AG08395 (cell line): ENCODE measurements around the gene ZNF276.
A peak's percentile ranks its signal among the peaks of the same experiment; 100 is the strongest.
"Not testable (repeated sequence)": the region's sequence is repeated elsewhere in the genome, so short reads cannot be mapped to it uniquely, and the experiment has no call there.

Source experiments
- DNase-seq: peaks from one replicate; pipeline ENCODE4 v3.0.0; 2012; ENCODE audit warnings: mixed read lengths, low spot score

The ZNF276 gene, protein sequence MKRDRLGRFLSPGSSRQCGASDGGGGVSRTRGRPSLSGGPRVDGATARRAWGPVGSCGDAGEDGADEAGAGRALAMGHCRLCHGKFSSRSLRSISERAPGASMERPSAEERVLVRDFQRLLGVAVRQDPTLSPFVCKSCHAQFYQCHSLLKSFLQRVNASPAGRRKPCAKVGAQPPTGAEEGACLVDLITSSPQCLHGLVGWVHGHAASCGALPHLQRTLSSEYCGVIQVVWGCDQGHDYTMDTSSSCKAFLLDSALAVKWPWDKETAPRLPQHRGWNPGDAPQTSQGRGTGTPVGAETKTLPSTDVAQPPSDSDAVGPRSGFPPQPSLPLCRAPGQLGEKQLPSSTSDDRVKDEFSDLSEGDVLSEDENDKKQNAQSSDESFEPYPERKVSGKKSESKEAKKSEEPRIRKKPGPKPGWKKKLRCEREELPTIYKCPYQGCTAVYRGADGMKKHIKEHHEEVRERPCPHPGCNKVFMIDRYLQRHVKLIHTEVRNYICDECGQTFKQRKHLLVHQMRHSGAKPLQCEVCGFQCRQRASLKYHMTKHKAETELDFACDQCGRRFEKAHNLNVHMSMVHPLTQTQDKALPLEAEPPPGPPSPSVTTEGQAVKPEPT

DNA sequence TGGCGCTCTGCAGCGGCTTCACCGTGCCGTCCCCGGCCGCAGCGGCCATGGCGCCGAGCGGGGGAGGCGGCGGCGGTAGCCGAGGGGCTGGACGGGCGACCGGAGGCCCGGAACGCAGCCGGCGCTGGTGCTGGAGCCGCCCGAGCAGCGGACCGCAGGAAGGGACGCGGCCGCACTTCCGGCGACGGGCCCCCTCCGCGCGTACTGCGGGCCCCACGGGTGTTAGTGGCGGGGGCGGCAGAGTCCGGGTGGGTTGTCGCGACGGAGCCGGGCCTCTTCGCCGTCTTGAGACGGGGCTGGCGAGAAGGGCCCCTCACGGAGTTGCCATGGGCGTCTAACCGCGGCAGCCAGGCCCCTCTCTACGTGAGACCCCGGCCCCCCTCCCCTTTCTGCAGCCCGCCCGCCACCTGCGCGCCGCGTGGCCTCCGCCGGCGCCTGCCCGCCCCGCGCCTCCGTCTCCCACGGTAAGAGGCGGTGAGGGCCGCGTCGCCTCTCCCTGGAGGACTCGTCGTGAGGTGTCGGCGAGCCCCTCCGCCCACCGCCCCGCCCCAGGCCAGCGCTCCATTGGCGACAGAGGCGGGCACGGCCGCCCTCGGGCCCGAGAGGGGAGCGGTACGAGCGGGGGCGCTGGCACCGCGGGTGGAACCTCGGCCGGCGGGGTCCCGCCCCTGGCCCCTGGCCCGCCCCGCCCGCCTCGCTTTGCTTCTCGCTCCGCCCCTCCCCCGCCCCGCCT is at the start of gene ZNF276, which contains the start of gene VPS9D1:
Gene ZNF276 (plus strand): TSS at position 725 of the 733 bp plus-strand sequence. CDS start 104 bp downstream, outside the sequence.
Gene VPS9D1 (minus strand): TSS at position 86 of the 733 bp plus-strand sequence. CDS start 37 bp downstream, at position 49.
- DNase-seq, result peak; percentile 81

DNA sequence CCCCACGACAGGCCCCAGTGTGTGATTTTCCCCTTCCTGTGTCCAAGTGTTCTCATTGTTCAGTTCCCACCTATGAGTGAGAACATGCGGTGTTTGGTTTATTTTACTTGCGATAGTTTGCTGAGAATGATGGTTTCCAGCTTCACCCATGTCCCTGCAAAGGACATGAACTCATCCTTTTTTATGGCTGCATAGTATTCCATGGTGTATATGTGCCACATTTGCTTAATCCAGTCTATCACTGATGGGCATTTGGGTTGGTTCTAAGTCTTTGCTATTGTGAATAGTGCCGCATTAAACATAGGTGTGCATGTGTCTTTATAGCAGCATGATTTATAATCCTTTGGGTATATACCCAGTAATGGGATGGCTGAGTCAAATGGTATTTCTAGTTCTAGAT is 49.8 kb upstream of the ZNF276 start:
- not testable (repeated sequence) for DNase-seq

DNA sequence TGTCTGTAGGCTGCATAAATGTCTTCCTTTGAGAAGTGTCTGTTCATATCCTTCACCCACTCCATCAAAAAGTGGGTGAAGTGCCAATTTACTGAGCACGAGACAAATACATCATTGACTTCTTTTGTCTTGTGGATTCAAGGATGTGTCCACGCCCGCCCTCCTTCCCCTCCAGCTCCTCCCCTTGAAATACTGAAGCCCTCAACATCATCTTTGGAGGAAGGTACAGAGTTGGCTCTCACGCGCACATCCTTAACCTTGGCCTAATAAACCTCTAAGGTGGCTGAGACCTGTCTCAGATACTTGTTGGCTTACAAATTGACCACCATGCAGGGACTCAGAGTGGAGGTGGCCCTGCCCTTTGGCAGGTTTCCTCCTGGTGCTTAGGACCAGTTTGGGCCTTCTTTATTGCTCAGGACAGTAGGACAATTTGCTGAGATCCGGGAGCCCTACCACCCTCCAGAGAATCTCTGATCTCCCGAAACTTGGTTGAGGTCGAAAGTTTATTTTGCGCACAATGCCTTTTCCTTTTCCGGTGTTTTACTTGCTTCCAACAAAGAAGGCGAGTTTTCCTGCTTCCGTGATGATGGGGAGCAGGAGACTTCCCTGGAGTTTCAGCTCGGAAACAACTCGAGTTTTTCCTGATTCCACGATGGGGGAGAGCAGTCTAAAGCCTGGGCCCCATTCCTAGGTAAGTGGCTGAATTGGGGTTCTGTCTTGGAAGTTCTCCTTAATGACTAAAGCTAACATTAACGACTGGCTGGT is 49.0 kb upstream of the ZNF276 start:
- no peak for DNase-seq

DNA sequence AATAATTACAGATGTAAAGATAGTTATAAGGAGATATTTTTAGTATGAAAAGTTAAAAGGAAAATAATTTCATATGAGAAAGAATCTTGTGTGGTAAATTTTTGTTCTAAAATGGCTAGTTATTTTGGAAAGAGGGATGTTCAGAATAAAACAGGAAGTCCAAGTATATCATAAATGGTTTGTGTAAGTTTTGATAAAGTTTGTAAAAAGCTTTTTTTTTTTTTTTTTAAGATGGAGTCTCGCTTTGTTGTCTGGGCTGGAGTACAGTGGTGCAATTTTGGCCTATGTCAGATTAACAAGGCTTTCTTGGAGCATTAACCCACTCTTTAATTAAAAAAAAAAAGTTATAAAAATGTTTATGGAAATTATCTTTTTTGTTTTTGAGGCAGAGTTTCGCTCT is 43.1 kb upstream of the ZNF276 start:
- DNase-seq, result no peak

DNA sequence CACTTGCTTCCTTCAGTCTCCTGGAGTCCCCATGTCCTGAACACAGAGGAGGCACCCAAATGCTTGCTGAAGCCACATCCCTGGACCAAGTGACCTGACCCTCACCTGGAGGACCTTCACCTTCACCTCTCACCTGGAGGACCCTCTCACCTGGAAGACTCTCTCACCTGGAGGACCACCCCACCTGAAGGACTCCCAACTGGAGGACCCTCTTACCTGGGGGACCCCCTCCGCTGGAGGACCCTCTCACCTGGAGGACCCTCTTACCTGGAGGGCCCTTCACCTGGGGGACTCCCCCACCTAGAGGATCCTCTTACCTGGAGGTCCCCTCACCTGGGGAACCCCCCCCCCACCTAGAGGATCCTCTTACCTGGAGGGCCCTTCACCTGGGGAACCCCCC is 35.4 kb upstream of the ZNF276 start:
- DNase-seq, result no peak

DNA sequence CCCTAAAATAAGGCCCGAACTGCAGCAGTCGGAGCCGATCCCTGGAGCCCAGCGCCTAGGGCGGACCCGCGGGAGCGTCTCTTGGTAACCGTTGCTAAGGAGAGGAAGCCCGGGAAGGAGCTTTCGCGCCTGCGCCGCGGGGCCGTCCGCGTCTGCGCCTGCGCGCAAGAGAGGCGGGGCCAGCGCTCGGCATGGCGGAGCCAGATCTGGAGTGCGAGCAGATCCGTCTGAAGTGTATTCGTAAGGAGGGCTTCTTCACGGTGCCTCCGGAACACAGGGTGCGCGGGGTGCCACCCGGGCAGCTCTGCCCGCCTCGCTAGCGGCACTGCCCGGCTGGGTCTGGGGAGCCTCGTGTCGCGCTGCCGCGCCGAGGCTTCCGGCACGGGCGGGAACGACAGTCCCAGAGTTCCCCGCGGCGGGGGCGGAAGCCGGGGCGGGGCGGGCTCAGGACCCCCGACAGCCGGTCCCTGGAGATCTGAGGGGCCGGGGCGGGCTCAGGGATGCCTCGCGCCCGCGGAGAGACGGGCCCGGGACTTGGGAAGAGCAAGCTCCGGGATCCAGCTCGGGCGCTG is 34.7 kb upstream of the ZNF276 start, which contains the start of gene CDK10:
Gene CDK10 (plus strand): TSS at position 170 of the 572 bp plus-strand sequence. CDS start 22 bp downstream, at position 192.
- DNase-seq, result peak; percentile 99

DNA sequence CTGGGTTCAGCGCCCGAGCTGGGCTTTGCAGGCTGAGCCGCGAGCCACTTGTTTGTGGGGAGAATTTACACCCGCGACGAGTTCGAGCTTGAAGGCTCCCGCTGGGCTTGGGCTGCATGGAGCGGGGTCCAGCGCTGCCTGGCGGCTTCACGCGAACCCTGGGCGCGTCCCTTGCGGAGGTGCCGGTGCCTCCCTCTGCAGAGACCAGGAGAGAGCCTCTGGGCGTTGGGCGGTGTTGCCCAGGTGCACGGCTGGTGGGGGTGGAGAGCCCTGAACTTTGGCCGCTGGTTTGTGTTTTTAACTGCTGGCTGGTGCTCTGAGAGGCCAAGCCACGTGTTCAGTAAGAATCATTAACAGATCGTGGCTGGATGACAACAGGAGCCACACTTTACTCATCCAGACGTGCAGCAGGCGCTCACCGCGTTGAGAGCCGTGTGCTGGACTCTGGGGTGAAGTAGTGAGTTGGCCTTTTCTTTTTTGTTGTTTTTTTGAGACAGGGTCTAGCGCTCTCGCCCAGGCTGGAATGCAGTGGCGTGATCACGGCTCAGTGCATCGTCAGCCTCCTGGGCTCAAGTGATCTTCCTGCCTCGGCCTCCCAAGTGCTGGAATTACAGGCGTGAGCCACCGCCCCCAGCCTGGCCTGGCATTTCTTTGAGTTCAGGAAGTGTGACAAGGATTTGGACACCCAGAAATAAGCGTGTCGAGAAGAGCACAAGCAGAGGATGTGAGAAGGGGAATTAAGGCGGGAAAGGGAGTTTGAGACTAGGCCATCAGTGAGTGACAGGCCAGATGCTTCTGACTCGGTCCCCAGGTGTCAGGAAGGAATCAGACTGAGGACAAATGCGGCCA is 34.0 kb upstream of the ZNF276 start:
- peak; percentile 47 for DNase-seq

DNA sequence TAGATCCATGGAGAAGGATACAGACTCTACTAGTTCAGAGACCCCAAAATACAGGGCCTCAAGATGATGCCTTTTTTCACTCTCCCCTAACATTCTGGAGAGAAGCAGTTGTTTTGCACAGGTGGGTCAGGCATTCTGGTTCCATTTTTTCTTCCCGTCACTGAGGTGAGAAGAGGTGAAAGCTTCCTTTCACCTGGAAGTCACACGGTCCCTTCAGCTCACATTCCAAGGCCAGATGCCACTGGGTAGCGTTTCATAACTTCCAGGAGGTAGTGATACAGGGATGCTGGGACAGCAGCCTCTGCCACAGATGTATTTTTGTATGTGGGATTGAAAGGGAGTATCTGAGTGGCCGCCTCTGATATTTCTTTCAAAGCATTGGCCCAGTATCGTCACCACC is 32.9 kb upstream of the ZNF276 start:
- no peak for DNase-seq

DNA sequence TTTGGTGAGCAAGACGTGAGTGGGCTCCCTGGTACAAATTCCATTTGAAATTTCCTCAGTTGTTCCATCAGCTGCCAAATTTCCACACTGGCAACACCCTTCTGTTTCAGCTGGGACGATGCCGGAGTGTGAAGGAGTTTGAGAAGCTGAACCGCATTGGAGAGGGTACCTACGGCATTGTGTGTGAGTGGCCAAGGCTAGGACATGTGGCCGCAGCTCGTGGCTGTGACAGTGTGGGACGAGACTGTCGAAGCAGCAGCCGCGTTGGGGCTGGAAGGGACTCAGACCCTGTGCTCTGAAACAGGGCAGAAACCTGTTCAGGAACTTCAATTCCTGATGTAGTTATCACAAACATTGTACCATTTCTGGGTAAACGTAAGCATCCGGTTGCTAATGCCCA is 32.2 kb upstream of the ZNF276 start:
- no peak for DNase-seq

DNA sequence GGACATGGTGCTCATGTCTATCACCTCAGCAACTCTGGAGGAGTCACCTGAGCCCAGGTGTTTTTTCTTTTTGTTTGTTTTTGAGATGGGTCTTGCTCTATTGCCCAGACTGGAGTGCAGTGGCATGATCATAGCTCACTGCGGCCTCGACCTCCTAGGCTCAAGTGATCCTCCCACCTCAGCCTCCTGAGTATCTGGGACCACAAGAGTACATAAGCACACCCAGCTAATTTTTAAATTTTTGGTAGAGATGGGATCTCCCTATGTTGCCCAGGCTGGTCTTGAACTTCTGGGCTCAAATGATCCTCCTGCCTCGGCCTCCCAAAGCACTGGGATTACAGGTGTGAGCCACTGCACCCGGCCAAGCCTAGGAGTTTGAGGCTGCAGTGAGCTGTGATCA is 31.7 kb upstream of the ZNF276 start:
- DNase-seq, result not testable (repeated sequence)

DNA sequence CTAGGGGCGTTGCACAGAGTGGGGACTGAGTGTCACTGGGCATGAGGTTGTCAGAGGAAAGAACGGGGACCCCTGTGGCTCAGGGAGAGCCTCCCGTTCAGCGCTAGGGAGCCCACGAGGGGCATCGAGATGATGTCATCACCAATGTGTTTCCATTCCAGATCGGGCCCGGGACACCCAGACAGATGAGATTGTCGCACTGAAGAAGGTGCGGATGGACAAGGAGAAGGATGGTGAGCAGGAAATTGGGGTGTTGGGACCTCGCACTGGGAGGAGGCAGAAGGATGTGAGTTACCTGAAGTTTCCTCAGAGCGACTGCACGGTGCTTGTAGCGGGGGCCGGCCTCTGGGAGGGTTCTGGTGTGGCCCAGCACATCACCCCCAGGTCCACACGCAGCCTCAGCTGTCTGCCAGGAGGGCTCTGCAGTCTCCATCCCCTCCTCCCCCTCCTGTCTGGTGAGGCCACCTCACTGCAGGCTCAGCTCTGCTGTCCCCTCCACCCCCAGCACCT is 30.9 kb upstream of the ZNF276 start:
- DNase-seq, result no peak

DNA sequence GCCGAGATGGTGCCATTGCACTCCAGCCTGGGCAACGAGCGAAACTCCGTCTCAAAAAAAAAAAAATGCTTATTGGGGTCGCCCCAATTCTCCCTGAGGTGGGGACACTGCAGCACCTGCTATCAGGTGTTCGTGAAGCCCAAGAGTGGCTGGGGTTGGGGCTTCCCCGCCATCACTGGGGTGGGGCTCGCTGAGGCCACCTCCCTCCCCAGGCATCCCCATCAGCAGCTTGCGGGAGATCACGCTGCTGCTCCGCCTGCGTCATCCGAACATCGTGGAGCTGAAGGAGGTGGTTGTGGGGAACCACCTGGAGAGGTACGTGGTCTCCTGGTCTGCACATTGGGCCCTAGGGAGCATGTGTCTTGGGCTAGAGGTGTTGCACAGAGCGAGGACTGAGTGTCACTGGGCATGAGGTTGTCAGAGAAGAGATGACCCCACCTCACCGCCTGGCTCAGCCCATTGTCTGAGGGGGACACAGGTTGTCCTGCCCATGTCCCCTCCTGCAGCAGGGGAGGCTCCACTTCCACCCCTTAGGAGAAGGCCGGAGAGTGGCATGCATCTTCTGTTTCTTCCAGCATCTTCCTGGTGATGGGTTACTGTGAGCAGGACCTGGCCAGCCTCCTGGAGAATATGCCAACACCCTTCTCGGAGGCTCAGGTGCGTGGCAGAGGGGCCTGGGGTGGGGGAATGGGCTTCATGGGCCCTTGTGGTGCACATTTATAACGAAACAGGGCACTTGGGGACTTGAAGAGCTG is 29.9 kb upstream of the ZNF276 start:
- no peak for DNase-seq

DNA sequence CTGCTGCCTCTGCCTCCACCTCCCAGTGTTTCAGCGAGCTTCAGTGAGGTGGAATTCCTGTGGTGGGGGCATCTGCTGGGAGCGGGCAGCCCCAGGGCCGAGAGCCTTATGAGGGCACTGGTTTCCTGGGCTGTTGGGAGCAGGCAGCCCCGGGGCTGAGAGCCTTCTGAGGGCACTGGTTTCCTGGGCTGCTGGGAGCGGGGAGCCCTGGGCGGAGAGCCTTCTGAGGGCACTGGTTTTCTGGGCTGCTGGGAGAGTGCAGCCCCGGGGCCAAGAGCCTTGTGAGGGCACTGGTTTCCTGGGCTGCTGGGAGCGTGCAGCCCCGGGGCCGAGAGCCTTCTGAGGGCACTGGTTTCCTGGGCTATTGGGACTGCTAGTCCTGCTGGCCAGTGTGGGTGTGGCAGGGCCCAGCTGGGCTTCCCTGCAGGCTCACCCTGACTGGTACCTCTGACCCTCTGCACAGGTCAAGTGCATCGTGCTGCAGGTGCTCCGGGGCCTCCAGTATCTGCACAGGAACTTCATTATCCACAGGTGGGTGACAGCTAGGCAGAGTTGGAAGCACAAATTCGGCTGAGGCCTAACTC is 29.3 kb upstream of the ZNF276 start:
- DNase-seq, result no peak

DNA sequence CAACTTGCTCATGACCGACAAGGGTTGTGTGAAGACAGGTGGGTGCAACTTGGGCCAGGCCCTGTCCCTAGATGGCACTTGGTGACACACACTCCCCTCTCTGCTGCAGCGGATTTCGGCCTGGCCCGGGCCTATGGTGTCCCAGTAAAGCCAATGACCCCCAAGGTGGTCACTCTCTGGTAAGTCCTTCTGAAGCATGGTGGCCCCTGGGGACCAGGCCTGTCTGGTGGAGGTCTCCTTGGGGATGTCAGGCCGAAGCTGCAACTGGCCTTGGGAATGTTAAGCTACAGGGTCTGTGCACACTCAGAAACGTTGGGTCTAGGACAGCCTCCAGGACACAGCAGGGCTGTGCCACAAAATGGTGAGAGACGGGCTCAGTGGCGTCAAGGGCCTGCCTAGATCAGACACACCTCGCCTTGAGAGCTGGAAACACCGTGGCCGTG is 28.0 kb upstream of the ZNF276 start:
- DNase-seq, result no peak

DNA sequence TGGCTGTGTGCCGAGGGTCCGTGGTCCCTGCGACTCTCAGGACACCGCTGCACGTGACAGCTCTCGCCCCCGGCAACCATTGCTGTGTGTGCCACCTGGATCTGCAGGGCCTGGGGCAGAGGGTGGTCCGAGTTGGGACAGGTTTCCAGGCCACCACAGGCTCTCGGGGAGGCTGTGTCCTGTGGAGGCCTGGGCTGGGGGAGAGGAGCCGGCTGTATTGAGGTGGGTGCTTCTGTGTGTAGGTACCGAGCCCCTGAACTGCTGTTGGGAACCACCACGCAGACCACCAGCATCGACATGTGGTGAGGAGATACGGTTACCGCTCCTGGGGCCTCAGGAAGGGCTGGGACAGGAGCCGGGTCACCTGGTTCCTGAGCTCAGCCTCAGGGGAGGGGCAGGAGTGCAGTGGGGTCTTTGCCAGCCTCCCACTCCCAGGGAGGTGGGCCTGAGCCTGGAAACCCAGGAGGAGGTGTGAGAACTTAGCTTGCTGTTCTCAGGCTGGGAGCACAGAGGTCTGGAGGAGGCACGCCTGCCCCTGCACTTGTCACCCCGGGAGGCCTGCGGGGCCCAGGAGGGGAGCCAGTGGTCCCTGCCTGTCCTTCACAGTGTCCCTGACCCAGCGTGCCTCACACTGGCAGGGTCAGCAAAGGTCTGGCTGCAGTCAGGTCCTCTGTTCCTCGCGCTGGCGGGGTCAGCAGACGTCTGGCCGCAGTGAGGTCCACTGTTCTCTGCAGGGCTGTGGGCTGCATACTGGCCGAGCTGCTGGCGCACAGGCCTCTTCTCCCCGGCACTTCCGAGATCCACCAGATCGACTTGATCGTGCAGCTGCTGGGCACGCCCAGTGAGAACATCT is 27.2 kb upstream of the ZNF276 start:
- DNase-seq, result no peak

DNA sequence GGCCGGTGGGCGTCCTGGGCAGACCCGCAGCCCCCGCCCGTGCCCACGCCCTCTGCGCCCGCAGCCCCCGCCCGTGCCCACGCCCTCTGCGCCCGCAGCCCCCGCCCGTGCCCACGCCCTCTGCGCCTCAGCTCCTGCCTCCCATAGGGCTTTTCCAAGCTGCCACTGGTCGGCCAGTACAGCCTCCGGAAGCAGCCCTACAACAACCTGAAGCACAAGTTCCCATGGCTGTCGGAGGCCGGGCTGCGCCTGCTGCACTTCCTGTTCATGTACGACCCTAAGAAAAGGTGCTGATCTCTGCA is 26.6 kb upstream of the ZNF276 start:
- not testable (repeated sequence) for DNase-seq

DNA sequence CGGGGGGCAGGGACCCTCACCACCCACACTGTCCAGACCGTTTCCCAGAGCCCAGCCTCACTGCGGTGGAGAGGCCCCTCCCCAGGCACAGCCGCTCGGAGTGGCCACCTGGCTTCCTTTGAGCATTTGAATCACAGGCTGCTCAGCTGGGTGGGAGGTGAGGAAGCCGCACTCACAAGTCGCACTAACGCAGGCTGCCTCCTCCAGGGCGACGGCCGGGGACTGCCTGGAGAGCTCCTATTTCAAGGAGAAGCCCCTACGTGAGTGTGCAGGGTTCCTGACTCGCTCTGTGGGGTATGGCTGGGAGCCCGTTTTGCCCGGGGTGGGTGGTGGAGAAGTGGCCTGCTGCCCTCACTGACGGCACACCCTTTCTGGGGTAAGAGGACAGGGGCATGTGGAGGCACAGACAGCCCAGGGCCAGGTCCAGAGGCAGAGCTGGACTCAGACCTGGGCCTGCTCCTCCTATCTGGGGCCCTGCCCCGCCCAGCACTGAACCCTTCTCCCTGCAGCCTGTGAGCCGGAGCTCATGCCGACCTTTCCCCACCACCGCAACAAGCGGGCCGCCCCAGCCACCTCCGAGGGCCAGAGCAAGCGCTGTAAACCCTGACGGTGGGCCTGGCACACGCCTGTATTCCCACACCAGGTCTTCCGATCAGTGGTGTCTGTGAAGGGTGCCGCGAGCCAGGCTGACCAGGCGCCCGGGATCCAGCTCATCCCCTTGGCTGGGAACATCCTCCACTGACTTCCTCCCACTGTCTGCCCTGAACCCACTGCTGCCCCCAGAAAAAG is 26.1 kb upstream of the ZNF276 start:
- no peak for DNase-seq
